GM19351 (cell line): ENCODE results near the gene RGL3.
"Not testable (repeated sequence)": the region's sequence is repeated elsewhere in the genome, so short reads cannot be mapped to it uniquely, and the experiment has no call there.

Experiments used
- ATAC-seq: cut with Tn5 transposase; IDR thresholded peaks from one replicate; pipeline ENCODE4 v1.9.1; 2021; ENCODE audit warnings: mild to moderate bottlenecking, moderate library complexity; ENCODE audit not compliant: unreplicated experiment

RGL3 gene, protein sequence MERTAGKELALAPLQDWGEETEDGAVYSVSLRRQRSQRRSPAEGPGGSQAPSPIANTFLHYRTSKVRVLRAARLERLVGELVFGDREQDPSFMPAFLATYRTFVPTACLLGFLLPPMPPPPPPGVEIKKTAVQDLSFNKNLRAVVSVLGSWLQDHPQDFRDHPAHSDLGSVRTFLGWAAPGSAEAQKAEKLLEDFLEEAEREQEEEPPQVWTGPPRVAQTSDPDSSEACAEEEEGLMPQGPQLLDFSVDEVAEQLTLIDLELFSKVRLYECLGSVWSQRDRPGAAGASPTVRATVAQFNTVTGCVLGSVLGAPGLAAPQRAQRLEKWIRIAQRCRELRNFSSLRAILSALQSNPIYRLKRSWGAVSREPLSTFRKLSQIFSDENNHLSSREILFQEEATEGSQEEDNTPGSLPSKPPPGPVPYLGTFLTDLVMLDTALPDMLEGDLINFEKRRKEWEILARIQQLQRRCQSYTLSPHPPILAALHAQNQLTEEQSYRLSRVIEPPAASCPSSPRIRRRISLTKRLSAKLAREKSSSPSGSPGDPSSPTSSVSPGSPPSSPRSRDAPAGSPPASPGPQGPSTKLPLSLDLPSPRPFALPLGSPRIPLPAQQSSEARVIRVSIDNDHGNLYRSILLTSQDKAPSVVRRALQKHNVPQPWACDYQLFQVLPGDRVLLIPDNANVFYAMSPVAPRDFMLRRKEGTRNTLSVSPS

DNA sequence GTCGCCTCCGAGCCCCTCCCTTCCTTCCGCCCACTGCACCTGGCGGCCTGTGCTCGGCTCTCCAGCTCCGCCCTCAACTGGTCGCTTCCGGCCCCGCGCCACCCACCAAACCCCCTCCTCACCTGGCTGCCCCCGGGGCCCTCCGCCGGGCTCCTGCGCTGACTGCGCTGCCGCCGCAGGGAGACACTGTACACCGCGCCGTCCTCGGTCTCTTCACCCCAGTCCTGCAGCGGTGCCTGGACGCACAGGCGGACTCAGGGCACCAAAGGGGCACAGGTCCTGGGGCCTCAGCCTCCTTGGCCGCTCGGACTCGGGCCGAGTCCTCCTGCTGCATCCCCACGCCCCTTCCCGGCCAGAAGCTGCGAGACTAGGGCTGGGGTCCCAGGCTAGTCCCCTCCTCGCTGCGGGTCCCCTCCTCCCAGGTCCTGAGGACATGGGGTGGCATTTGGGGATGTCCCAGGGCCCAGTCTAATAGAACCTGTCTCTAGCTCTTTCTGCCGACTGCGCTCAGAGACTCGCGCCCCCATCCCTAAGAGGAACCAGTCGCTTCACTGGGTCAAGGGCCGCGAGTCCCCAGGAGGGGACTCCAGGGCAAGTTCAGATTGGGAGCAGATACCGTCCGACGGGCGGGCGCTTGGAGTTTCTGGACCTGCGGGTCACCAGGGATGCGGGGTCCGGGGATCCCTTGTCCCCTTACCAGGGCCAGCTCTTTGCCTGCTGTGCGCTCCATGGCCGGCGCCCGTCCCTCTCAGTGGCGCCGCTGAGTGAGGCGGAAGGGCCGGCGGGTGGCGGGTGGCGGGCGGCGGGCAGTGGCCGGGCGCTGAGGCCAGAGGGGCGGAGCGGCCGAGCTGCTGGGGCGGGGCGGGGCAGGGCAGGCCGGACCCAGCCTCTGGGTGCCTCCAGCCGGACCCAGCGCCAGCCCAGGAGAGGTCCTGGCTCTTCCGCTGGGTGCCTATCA lies at the start of gene RGL3:
Gene RGL3 (minus strand): TSS at position 766 of the 958 bp plus-strand sequence. CDS start 36 bp downstream, at position 730.
- ATAC-seq = no peak

DNA sequence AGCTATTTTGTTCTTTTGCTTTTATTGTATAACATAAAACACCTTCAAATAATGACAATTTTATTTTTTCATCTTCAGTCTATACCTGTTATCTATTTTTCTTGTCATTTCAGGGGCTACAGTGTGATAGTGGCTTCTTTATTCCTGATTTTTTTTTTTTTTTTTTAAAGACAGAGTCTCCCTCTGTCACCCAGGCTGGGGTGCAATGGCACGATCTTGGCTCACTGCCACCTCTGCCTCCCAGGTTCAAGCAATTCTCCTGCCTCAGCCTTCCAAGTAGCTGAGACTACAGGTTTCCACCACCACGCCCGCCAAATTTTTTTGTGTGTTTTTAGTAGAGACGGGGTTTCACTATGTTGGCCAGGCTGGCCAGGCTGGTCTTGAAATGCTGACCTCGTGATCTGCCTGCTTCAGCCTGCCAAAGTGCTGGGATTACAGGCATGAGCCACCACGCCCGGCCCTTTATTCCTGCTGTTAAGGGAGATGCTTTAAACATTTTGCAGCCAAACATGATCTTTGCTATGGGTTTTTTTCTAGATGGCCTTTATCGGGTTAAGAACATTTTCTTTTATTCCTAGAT lies 49.2 kb upstream of the RGL3 start:
- ATAC-seq = not testable (repeated sequence)

DNA sequence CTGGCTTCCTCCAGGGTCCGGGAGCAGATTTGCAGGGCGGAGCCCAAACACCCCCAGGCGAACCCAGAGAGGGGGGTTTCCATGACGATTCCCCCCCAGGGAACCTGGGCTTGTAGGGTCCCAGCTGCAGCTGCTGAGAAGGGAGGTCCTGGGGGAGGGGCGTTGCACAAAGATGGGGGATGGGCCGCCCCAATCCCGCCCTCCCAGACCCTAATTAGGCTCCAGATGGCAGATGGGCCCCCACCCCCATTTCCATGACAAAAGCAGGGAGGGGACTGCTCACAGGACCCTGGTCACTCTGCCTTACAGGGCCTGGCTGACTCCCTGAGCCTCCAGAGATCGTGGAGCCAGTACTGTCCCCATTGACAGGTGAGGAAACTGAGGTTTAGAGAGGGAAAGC lies 46.5 kb upstream of the RGL3 start:
- no peak for ATAC-seq

DNA sequence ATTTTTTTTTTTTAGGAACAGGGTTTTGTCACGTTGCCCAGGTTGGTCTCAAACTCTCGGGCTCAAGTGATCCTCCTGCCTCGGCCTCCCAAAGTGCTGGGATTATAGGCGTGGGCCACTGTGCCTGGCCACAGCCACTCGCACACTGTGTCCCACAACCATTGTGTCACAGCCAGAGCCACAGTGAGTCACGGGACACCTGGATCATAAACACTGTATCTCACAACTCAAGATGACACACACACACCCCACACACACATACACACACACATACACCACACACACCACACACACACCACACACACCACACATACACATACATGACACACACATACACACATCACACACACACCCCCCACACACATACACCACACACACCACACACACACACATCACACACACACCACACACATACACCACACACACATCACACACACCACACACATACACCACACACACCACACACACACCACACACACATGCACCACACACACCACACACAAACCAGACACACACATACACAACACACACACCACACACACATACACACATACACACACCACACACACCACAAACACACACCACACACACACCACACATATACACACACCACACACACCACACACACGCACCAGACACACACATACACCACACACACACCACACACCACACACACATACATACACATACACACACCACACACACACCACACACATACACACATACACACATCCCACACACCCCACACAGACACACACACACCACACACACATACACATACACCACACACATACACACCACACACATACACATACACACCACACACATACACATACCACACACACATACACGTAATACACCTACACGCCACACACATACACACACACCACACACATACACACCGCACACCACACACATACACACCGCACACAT lies 45.5 kb upstream of the RGL3 start:
- no peak for ATAC-seq

DNA sequence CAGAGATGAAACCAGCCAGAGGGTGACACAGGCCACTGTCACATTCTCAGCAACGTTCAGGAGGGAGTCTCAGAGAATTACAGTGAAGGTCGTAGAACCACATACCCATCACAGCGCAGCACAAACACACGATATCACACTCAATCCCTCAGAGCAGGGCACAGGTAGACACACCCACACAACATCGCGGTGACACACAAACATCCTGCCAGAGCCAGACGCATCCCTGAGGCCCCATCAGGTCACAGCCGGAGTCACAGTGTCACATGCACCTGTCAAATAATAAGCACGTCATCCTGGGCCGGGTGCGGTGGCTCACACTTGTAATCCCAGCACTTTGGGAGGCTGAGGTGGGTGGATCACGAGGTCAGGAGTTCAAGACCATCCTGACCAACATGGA lies 44.3 kb upstream of the RGL3 start:
- no peak for ATAC-seq

DNA sequence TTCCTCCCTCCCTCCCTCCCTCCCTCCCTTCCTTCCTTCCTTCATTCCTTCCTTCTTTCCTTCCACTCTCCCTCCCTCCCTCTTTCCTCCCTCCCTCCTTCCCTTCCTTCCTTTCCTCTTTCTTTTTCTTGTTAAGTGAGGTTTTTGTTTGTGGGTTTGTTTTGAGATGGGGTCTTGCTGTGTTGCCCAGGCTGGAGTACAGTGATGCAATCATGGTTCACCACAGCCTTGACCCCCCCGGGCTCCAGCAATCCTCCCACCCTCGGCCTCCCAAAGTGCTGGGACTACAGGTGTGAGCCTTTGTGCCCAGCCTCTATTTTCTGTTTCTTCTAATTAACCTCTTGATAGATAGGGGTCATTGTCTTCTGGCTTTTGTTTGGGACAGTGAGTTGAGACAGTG lies 42.3 kb upstream of the RGL3 start:
- ATAC-seq = no peak

DNA sequence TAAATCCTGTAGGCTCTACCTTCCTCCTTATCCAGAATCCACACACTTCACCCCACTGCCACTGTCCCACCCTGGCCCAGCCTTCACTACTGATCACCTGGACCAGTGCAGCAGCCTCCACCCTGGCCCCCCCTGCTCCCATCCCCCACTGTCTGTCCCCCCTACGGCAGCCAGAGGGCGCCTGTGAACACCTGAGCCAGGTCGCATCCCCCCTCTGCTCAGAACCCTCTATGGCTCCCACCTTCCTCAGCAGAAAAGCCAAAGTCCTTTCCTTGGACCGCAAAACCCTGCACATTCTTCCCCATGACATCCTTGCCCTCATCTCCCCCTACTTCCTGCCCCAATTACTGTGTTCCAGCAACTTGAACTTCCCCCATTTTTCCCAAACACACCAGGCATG lies 41.1 kb upstream of the RGL3 start:
- no peak for ATAC-seq

DNA sequence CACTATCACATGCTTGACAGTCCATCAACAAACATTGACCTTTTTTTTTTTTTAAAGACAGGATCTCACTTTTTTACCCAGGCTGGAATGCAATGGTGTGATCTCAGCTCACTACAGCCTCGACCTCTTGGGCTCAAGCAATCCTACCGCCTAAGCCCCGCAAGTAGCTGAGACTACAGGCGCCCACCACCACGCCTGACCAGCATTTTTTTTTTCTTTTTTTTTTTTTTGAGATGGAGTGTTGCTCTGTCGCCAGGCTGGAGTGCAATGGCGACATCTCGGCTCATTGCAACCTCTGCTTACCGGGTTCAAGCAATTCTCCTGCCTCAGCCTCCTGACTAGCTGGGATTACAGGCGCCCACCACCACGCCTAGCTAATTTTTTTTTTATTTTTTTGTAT lies 39.8 kb upstream of the RGL3 start:
- not testable (repeated sequence) for ATAC-seq

DNA sequence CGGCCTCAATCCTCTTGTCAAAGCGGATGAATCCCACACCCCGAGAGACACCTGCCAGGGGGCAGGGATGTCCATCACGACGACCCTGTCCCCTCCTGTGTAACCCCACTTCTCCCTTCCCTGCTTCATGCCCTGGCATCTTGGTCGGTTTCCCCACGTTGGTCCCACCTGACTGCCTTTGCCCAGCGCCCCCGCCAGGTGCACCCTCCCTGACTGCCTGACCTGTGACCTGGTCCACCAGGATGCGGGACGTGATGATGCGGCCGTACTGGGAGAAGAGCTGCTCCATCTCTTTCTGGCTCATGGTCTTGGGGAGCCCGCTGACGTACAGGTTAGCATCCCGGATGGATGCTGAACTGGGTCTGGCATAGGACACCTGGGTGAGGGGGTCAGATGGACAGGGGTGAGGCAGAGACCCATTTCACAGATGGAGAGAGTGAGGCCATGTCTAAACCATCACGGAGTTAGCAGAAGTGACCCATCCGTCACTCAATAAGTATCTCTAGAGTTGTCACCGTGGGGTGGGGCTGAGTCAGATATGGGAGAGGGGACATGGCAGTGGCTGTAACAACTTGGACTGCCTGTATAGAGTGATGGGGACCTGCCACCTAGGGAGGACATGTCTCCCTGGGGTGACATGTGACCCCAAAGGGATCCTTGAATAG lies 39.3 kb upstream of the RGL3 start:
- no peak for ATAC-seq

DNA sequence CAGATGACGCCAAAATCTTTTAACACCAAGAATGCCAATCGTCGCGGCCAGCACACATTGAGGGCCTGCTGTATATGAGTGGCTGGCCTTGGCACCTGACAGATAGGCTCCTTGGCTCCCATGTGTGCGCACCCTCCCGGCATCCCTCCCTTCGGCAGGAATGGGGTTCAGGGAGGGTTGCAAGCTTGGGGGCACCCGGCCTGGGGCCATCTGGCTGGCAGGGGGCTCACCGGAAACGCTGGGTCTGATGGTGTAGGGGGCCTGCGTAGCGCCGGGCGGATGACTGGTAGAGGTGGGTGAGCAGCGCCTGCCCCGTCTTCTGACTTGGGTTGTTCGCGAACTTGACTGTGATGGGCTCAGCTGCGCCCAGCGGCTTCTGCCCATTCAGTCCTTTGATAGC lies 38.7 kb upstream of the RGL3 start:
- no peak for ATAC-seq

DNA sequence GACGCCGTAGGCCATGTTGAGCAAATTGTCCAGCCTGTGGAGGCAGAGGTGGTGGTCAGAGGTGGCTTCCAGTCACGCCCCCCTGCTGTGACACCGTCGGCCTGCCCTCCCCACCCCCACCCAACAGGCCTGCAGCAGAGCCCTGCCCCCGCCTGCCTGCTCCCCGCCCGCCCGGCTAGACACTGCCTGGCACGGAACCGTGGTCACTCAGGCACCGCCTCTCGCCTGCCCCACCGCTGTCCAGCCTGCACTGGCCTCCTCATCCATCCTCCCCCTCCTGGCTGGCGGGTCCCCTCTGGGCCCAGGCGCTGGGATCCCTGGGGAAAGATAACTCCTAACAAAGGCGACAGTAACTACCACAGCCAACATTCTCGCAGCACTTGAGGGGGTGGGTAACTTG lies 38.0 kb upstream of the RGL3 start:
- no peak for ATAC-seq

DNA sequence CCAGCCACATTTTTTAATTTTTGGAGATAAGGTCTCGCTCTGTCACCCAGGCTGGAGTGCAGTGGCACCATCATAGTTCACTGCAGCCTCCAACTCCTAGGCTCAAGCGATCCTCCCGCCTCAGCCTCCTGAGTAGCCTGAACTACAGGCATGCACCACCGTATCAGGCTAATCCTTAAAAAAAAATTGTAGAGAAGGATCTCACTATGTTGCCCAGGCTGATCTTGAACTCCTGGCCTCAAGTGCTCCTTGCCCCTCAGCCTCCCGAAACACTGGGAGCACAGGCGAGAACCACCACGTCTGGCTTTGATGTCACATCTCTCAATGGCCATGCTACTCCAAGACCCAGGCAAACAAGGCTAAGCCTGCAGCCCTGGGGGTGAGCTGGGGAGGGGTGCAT lies 37.5 kb upstream of the RGL3 start:
- no peak for ATAC-seq

DNA sequence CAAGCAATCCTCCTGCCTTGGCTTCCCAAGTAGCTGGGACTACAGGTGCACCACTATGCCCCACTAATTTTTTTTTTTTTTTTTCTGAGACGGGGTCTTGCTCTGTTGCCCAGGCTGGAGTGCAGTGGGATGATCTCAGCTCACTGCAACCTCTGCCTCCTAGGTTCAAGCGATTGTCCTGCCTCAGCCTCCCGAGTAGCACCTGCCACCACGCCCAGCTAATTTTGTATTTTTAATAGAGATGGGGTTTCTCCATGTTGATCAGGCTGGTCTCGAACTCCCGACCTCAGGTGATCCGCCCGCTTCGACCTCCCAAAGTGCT lies 36.1 kb upstream of the RGL3 start:
- not testable (repeated sequence) for ATAC-seq

DNA sequence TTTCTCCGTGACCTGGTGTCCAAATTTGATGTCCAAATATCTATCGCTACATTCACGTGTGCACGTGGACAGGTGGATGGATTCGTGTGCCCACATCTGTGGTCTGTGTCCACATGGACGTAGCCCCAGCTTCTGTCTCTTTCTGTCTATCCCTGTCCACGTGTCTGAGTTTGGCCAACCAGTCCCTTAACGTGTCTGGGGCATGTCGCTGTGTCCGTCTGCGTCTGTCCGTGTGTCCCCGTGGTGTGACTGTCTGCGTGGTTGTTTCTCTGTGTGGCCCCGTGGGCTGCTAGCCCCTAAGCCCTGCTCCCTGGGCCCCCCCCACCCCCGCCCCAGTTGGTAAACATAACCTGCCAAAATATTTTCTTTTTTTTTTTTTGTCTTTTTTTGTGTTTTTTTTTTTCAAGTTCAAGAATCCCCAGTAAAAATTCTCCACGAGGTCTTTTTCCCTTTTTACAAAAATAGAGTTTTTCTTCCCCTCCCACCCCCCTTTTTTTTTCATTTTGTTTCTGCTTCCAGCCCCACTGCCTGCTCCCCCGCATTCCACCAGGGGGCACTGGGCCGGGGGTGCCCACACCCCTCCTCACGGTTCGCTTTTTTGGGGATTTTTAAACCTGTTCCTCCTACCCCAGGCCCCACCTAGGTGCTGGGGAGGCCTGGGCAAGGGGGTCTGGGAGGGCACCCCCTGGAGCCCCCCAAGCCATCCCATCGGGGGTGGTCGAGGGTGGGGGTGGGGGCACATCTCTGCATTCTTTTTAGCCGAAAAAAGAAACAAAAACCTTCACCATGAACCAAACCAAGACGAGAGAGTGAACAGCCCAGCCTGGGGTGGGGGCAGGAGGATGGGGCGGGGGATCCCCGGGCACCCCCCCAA lies 34.6 kb upstream of the RGL3 start:
- ATAC-seq = no peak

DNA sequence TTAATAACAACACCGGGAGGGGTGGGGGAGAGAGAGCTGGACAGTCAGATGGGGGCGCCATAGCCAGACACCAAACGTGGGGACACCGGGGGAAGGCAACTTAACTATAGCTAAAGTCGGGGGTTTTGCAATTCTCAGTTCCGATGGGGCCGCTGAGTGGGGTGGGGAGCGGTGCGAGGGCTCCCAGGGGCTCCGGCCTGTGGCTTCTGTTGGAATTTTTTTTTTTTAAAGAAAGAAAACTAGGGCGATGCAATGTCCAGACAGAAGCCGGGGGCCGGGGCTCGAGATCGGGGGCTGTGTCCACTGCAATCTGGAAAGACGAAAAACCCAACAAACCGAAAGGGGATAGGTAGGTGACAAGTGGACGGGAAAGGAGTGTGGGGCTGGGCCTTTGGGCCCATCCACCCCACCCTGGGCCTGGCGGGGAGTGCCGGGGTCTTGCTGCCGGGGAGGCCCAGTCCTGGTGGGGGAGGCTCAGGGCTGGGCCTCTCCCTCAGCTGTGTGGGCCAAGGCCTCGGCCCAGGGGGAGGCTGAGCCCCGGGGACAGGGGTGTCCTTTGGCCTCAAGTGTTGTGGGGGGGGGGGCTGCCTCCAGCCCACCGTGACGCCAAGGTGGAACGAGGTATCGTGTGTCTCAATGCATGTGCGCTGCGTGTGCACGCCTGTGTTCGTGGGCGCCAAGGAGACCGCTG lies 33.7 kb upstream of the RGL3 start:
- no peak for ATAC-seq

DNA sequence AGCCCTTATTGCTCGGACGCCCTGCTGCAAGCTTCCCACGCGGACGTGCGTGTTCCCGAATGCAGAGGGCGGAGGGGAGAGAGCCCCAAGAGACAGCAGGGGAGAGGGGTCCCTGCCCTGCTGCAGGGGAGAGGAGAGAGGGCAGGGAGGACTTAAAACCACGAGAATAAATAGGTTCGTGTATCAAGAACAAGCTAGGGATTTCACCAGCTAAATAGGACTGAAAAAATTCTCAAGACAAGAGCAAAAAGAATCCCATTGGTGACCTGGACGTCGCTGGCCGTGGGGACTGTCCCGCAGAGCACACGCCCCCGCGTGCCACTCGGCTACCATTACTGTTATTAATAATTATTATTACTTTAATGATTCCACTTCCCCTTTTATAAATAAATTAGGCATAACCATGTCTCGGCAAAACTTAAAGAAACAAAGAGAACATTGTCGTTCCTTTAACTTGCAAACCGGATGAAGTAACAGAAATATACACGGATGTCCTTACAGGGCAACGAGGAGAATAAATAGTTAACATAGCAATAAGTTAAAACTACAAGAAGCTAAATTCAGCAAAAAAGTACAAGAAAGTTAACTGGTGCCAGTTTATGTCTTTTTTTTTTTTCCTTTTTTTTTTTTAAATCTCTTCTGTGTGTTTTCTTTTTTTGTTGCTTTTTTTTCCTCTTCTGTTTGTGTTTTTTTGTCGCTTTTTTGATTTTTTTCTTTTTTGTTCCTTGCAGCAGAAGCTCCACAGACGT lies 32.9 kb upstream of the RGL3 start:
- ATAC-seq = no peak

DNA sequence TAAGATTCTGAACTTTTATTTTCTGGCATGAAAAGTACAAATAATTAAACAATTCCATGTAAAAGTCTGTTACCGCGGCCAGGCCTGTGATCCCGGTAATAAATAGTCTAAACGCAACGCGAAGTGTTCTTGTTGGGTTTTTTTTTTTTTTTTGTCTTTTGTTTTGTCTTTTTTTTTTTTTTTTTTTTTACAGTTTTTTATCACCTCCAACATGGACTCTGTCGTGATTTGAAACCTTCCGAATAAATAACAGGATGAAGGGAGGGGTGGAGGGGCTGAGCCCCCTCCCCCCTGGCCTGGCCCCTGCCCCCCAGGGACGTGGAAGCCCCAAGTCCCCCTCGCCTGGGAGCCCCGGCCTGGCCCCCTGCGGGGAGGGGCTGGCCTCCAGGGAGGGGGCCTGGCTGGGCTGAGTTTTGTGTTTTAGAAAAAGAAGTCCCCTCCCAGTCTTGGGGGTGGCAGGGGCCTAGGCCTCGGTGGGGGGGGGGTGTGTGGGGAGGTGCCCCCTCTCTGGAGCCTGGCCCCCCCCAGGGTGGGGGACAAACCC lies 32.3 kb upstream of the RGL3 start:
- ATAC-seq = no peak
